ENCODE results near the gene LMX1A. TPM values are rescaled to one million over a fixed set of nuclear protein-coding genes. Genes with fewer than 3 reads are reported as not detected.

The LMX1A gene
- total RNA-seq, 1 experiment from 2014 or later = not detected

GRCh38 chr1:165239873-165240272 is 116.6 kb downstream of the LMX1A start:
- TF ChIP-seq ZBTB43 (CRISPR knock-in tag; IDR thresholded peaks at IDR 0.05) = no peak
- no peak for TF ChIP-seq ERG (CRISPR knock-in tag; IDR thresholded peaks at IDR 0.05)
- no peak for TF ChIP-seq GRHL2 (CRISPR knock-in tag; IDR thresholded peaks at IDR 0.05; ENCODE audit: insufficient replicate concordance, severe bottlenecking)
- no peak for TF ChIP-seq IRF1 (CRISPR knock-in tag; IDR thresholded peaks at IDR 0.05)
- TF ChIP-seq SOX15 (CRISPR knock-in tag; IDR thresholded peaks at IDR 0.05) = no peak
- no peak for TF ChIP-seq SMAD4 (CRISPR knock-in tag; IDR thresholded peaks at IDR 0.05)
- no peak for TF ChIP-seq ESRRA (CRISPR knock-in tag; IDR thresholded peaks at IDR 0.05; ENCODE audit: borderline replicate concordance)
- no peak for TF ChIP-seq ZNF425 (CRISPR knock-in tag; conservative IDR thresholded peaks at IDR 0.05)
- TF ChIP-seq, protein P1, sequence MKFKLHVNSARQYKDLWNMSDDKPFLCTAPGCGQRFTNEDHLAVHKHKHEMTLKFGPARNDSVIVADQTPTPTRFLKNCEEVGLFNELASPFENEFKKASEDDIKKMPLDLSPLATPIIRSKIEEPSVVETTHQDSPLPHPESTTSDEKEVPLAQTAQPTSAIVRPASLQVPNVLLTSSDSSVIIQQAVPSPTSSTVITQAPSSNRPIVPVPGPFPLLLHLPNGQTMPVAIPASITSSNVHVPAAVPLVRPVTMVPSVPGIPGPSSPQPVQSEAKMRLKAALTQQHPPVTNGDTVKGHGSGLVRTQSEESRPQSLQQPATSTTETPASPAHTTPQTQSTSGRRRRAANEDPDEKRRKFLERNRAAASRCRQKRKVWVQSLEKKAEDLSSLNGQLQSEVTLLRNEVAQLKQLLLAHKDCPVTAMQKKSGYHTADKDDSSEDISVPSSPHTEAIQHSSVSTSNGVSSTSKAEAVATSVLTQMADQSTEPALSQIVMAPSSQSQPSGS (CRISPR knock-in tag; IDR thresholded peaks at IDR 0.05; ENCODE audit: borderline replicate concordance, low read depth) = no peak
- no peak for TF ChIP-seq NFE2L1 (CRISPR knock-in tag; IDR thresholded peaks at IDR 0.05)
- no peak for TF ChIP-seq ATF1 (CRISPR knock-in tag; IDR thresholded peaks at IDR 0.05)
- H3K4me3 Mint-ChIP-seq = no peak overlapping the region
- POLR2A ChIA-PET = no interaction called here
- CTCF ChIA-PET = interaction anchor here (0.7 to 1.0 kb wide), 2 partner anchors 110 to 167 kb away, joined by 3 to 5 read pairs; no protein-coding TSS in a partner anchor
- ATAC-seq (no peak), DNase-seq (ENCODE audit: low spot score) (no peak)
- peaks cover 67% of the 10 kb centered on the region for H3K27me3 Mint-ChIP-seq (ENCODE audit: low read depth)
- no peak overlapping the region for H3K27ac Mint-ChIP-seq
- H3K4me1 Mint-ChIP-seq = peaks cover 10% of the 10 kb centered on the region
- no peaks in the 10 kb centered on the region for H3K9me3 Mint-ChIP-seq
- no peaks in the 10 kb centered on the region for H3K36me3 Mint-ChIP-seq

- CTCF ChIA-PET = interaction anchor here (0.6 to 1.3 kb wide), 4 partner anchors 17 to 189 kb away, joined by 3 to 6 read pairs (median 3); no protein-coding TSS in a partner anchor
- H3K4me1 Mint-ChIP-seq = peaks cover 15% of the 10 kb centered on the region
- peak; percentile 84 for ATAC-seq
- no peaks in the 10 kb centered on the region for H3K36me3 Mint-ChIP-seq
- TF ChIP-seq MYBL2 (CRISPR knock-in tag; IDR thresholded peaks at IDR 0.05) (no peak), SMAD4 (CRISPR knock-in tag; IDR thresholded peaks at IDR 0.05) (no peak), ETV6 (CRISPR knock-in tag; IDR thresholded peaks at IDR 0.05) (no peak), CBFB (CRISPR knock-in tag; IDR thresholded peaks at IDR 0.05; ENCODE audit: low read depth) (no peak), PRRX2 (CRISPR knock-in tag; IDR thresholded peaks at IDR 0.05) (no peak), SMAD3 (CRISPR knock-in tag; IDR thresholded peaks at IDR 0.05; ENCODE audit: borderline replicate concordance) (no peak), USF2 (CRISPR knock-in tag; IDR thresholded peaks at IDR 0.05) (no peak), SOX15 (CRISPR knock-in tag; IDR thresholded peaks at IDR 0.05) (no peak), CREM (CRISPR knock-in tag; IDR thresholded peaks at IDR 0.05) (no peak), MXD4 (CRISPR knock-in tag; IDR thresholded peaks at IDR 0.05; ENCODE audit: borderline replicate concordance) (no peak), FOXP1 (CRISPR knock-in tag; IDR thresholded peaks at IDR 0.05; ENCODE audit: borderline replicate concordance) (no peak), ZNF121 (CRISPR knock-in tag; IDR thresholded peaks at IDR 0.05) (no peak)
- TF ChIP-seq, protein P2, sequence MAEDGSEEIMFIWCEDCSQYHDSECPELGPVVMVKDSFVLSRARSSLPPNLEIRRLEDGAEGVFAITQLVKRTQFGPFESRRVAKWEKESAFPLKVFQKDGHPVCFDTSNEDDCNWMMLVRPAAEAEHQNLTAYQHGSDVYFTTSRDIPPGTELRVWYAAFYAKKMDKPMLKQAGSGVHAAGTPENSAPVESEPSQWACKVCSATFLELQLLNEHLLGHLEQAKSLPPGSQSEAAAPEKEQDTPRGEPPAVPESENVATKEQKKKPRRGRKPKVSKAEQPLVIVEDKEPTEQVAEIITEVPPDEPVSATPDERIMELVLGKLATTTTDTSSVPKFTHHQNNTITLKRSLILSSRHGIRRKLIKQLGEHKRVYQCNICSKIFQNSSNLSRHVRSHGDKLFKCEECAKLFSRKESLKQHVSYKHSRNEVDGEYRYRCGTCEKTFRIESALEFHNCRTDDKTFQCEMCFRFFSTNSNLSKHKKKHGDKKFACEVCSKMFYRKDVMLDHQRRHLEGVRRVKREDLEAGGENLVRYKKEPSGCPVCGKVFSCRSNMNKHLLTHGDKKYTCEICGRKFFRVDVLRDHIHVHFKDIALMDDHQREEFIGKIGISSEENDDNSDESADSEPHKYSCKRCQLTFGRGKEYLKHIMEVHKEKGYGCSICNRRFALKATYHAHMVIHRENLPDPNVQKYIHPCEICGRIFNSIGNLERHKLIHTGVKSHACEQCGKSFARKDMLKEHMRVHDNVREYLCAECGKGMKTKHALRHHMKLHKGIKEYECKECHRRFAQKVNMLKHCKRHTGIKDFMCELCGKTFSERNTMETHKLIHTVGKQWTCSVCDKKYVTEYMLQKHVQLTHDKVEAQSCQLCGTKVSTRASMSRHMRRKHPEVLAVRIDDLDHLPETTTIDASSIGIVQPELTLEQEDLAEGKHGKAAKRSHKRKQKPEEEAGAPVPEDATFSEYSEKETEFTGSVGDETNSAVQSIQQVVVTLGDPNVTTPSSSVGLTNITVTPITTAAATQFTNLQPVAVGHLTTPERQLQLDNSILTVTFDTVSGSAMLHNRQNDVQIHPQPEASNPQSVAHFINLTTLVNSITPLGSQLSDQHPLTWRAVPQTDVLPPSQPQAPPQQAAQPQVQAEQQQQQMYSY (CRISPR knock-in tag; IDR thresholded peaks at IDR 0.05) = no peak
- DNase-seq (ENCODE audit: low spot score) = peak; percentile 66
- H3K27ac Mint-ChIP-seq = no peak overlapping the region
- POLR2A ChIA-PET = interaction anchor here (0.6 kb wide), 1 partner anchor 214 kb away, joined by 5 read pairs; no protein-coding TSS in a partner anchor
- H3K27me3 Mint-ChIP-seq (ENCODE audit: low read depth) = peaks cover 91% of the 10 kb centered on the region
- no peaks in the 10 kb centered on the region for H3K9me3 Mint-ChIP-seq
- H3K4me3 Mint-ChIP-seq = peak overlapping the region; percentile 72
Measured at GRCh38 chr1:165235777-165236291, 120.7 kb downstream of the LMX1A start.

All from WTC11 (cell line).